Breast epithelium (tissue), 3 donors: ENCODE data around the gene DDAH2.

Experiments
- CTCF ChIP-seq, 3 donors: fragments of 450-650 bp; IDR thresholded peaks; one replicate each; pipeline ENCODE4 v1.5.1; 2016 to 2017; ENCODE audit warnings: antibody characterized with exemption in 3 of 3, mild to moderate bottlenecking in 3 of 3, moderate library complexity in 3 of 3
- POLR2A ChIP-seq: fragments of 450-650 bp; IDR thresholded peaks from one replicate; pipeline ENCODE4 v1.6.1; 2016; ENCODE audit warnings: antibody characterized with exemption, mild to moderate bottlenecking, moderate library complexity
- POLR2AphosphoS5 ChIP-seq, 3 donors: sonication (generic); formaldehyde crosslinking; IDR thresholded peaks; one replicate each; pipeline ENCODE4 v1.6.1; 2017; ENCODE audit warnings: antibody characterized with exemption in 3 of 3

GRCh38 chr6:31736768-31737314 is 7.7 kb upstream of the DDAH2 start:
- no peak for TF ChIP-seq POLR2A
- no peak for TF ChIP-seq POLR2AphosphoS5 (IDR thresholded peaks at IDR 0.05)
- TF ChIP-seq CTCF (IDR thresholded peaks at IDR 0.05), result no peak
